Neutrophil (primary cell): Measurements from ENCODE around the gene ERICH6B.

Source experiments
- H3K27ac ChIP-seq: fragments of 200-600 bp; sonication (generic); 2 replicates; pipeline ENCODE4 v1.5.1; 2016; ENCODE audit warnings: mild to moderate bottlenecking, moderate library complexity
- H3K27me3 ChIP-seq: fragments of 200-600 bp; sonication (generic); 2 replicates; pipeline ENCODE4 v1.6.0; 2016; ENCODE audit warnings: mild to moderate bottlenecking
- H3K36me3 ChIP-seq: fragments of 200-600 bp; sonication (generic); 2 replicates; pipeline ENCODE4 v1.5.1; 2017
- H3K4me1 ChIP-seq, 2 experiments: fragments of 200-600 bp in 1 of 2; sonication (generic) in 1 of 2; 1 replicate in 1 of 2; 2 replicates in 1 of 2; pipeline versions ENCODE4 v1.5.1 to v1.6.1; 2013 to 2016; ENCODE audit warnings: low read depth in 1 of 2, low read length in 1 of 2, mild to moderate bottlenecking in 1 of 2, moderate library complexity in 1 of 2; ENCODE audit not compliant: control insufficient read depth in 1 of 2, insufficient read depth in 1 of 2
- H3K4me3 ChIP-seq, 2 experiments: fragments of 200-600 bp in 1 of 2; sonication (generic) in 1 of 2; 1 replicate in 1 of 2; 2 replicates in 1 of 2; pipeline ENCODE4 v1.5.1; 2013 to 2016; ENCODE audit warnings: low read depth in 1 of 2, low read length in 1 of 2, mild to moderate bottlenecking in 1 of 2, moderate library complexity in 1 of 2
- H3K9me3 ChIP-seq: fragments of 200-600 bp; sonication (generic); 2 replicates; pipeline ENCODE4 v1.5.1; 2016
- CTCF ChIP-seq: fragments of 200-600 bp; sonication (generic); IDR thresholded peaks from 2 replicates; pipeline ENCODE4 v1.5.1; 2016; ENCODE audit warnings: antibody characterized with exemption

ERICH6B gene

GRCh38 chr13:45590066-45590465, 25.5 kb downstream of the ERICH6B start:
- Histone ChIP-seq H3K9me3 (no peaks in the 10 kb centered on the region), H3K27me3 (peaks cover 21% of the 10 kb centered on the region), H3K4me1 (no peaks in the 10 kb centered on the region), H3K36me3 (no peaks in the 10 kb centered on the region), H3K27ac (no peak overlapping the region), H3K4me3 (no peak overlapping the region)
- TF ChIP-seq CTCF, result no peak

- no peak overlapping the region for H3K4me3 ChIP-seq
- H3K4me1 ChIP-seq, result no peaks in the 10 kb centered on the region
- TF ChIP-seq CTCF, result no peak
- no peak overlapping the region for H3K27ac ChIP-seq
- no peaks in the 10 kb centered on the region for H3K9me3 ChIP-seq
- H3K27me3 ChIP-seq, result no peaks in the 10 kb centered on the region
- no peaks in the 10 kb centered on the region for H3K36me3 ChIP-seq
Observed at GRCh38 chr13:45587897-45588296, 27.6 kb downstream of the ERICH6B start.

GRCh38 chr13:45584816-45585215, 30.7 kb downstream of the ERICH6B start:
- TF ChIP-seq CTCF, result no peak
- Histone ChIP-seq H3K36me3 (no peaks in the 10 kb centered on the region), H3K9me3 (no peaks in the 10 kb centered on the region), H3K27ac (no peak overlapping the region), H3K27me3 (peaks cover 6% of the 10 kb centered on the region), H3K4me1 (no peaks in the 10 kb centered on the region), H3K4me3 (no peak overlapping the region)

GRCh38 chr13:45582408-45583076, 33.0 kb downstream of the ERICH6B start:
- Histone ChIP-seq H3K4me3 (no peak overlapping the region), H3K36me3 (no peaks in the 10 kb centered on the region), H3K27ac (no peak overlapping the region), H3K9me3 (no peaks in the 10 kb centered on the region), H3K27me3 (peaks cover 6% of the 10 kb centered on the region), H3K4me1 (no peaks in the 10 kb centered on the region)
- no peak for TF ChIP-seq CTCF

- Histone ChIP-seq H3K27ac (no peak overlapping the region), H3K4me3 (no peak overlapping the region), H3K36me3 (no peaks in the 10 kb centered on the region), H3K4me1 (no peaks in the 10 kb centered on the region), H3K9me3 (no peaks in the 10 kb centered on the region), H3K27me3 (peaks cover 18% of the 10 kb centered on the region)
- TF ChIP-seq CTCF, result no peak
Observed at GRCh38 chr13:45576466-45576865, 39.1 kb downstream of the ERICH6B start.

- H3K4me3 ChIP-seq, result no peak overlapping the region
- no peaks in the 10 kb centered on the region for H3K4me1 ChIP-seq
- H3K9me3 ChIP-seq, result no peaks in the 10 kb centered on the region
- H3K27me3 ChIP-seq, result peaks cover 18% of the 10 kb centered on the region
- TF ChIP-seq CTCF, result no peak
- H3K36me3 ChIP-seq, result no peaks in the 10 kb centered on the region
- H3K27ac ChIP-seq, result no peak overlapping the region
Observed at GRCh38 chr13:45575830-45576180, 39.7 kb downstream of the ERICH6B start.
